Endothelial cell of umbilical vein (primary cell): Measurements from ENCODE around the gene EFHC2. TPM values are rescaled to one million over a fixed set of nuclear protein-coding genes. Genes with fewer than 3 reads are reported as not detected.

Source experiments
- BruUV-seq: library from RNA; stranded (reverse); fragments of 400-500 nt; replicated peaks from 2 replicates; lab custom pipeline; 2021; lab: Mats Ljungman, UMichigan
- CTCF ChIA-PET: fragments of 300-600, 350-600 bp; sonication (Branson Sonifier 250); formaldehyde crosslinking; loops from one replicate; lab custom pipeline; 2021; ENCODE audit warnings: antibody characterized with exemption, inconsistent platforms; lab: Charles Lee
- POLR2A ChIA-PET: fragments of 300-600, 350-600 bp; sonication (Branson Sonifier 250); formaldehyde crosslinking; loops from one replicate; lab custom pipeline; 2021; ENCODE audit warnings: antibody characterized with exemption, inconsistent platforms; lab: Charles Lee
- DNase-seq: peaks from one replicate; pipeline ENCODE4 v3.0.0-alpha.2; 2011; ENCODE audit warnings: low read depth, low spot score
- FAIRE-seq: peaks from 2 replicates; lab custom pipeline; 2011; peaks lifted over from hg19 to GRCh38; lab: Jason Lieb, UNC
- H2AFZ ChIP-seq: 2 replicates; pipeline ENCODE4 v1.6.0; 2012; ENCODE audit warnings: low read depth, low read length, control low read depth, inconsistent platforms
- H3K27ac ChIP-seq: 2 replicates; pipeline ENCODE4 v1.5.1; 2011; ENCODE audit warnings: low read depth, mild to moderate bottlenecking, control low read depth, low read length, moderate library complexity; ENCODE audit not compliant: insufficient read depth
- H3K27me3 ChIP-seq, 2 experiments: 2 replicates each; pipeline versions ENCODE4 v1.6.0 to v1.6.1; 2011; ENCODE audit warnings: low read length in 2 of 2, mixed read lengths in 1 of 2; ENCODE audit not compliant: control insufficient read depth in 2 of 2, insufficient read depth in 2 of 2
- H3K36me3 ChIP-seq, 2 experiments: 2 replicates in 1 of 2; 3 replicates in 1 of 2; pipeline ENCODE4 v1.5.1; 2011; ENCODE audit warnings: low read length in 2 of 2, mild to moderate bottlenecking in 1 of 2, moderate library complexity in 1 of 2; ENCODE audit not compliant: control insufficient read depth in 2 of 2, insufficient read depth in 2 of 2; ENCODE audit errors: extremely low read depth in 1 of 2
- H3K4me1 ChIP-seq: 3 replicates; pipeline ENCODE4 v1.5.1; 2011; ENCODE audit warnings: mild to moderate bottlenecking, low read length; ENCODE audit not compliant: control insufficient read depth, insufficient read depth; ENCODE audit errors: extremely low read depth
- H3K4me2 ChIP-seq: 2 replicates; pipeline ENCODE4 v1.6.1; 2011; ENCODE audit warnings: low read length, control low read depth, mixed read lengths; ENCODE audit not compliant: insufficient read depth
- H3K4me3 ChIP-seq, 3 experiments: fragments of 200-600 bp in 1 of 3; sonication (generic), shearing (Covaris generic) in 1 of 3; replicated peaks in 1 of 3; 2 replicates each; pipeline ENCODE4 v1.5.1; 2011 to 2016; ENCODE audit warnings: control low read depth in 3 of 3, low read length in 3 of 3, mild to moderate bottlenecking in 2 of 3, inconsistent platforms in 1 of 3, low read depth in 1 of 3, moderate library complexity in 1 of 3; ENCODE audit not compliant: insufficient read depth in 1 of 3
- H3K79me2 ChIP-seq: 2 replicates; pipeline ENCODE4 v1.6.0; 2012; ENCODE audit warnings: low read length, inconsistent platforms; ENCODE audit not compliant: control insufficient read depth, insufficient read depth
- H3K9ac ChIP-seq: replicated peaks from 2 replicates; pipeline ENCODE3; 2011; ENCODE audit warnings: low read length, control low read depth; ENCODE audit not compliant: insufficient read depth; ENCODE audit errors: extremely low read depth
- H3K9me1 ChIP-seq: replicated peaks from 3 replicates; pipeline ENCODE4 v1.6.0; 2011; ENCODE audit warnings: mild to moderate bottlenecking, low read length; ENCODE audit not compliant: control insufficient read depth, insufficient read depth; ENCODE audit errors: extremely low read depth
- H3K9me3 ChIP-seq: replicated peaks from 2 replicates; pipeline ENCODE4 v1.5.1; 2012; ENCODE audit warnings: low read length, inconsistent platforms; ENCODE audit not compliant: control insufficient read depth, insufficient read depth
- H4K20me1 ChIP-seq: replicated peaks from 2 replicates; pipeline ENCODE3; 2011; ENCODE audit warnings: mild to moderate bottlenecking, low read length; ENCODE audit not compliant: control insufficient read depth, insufficient read depth; ENCODE audit errors: extremely low read depth
- CTCF ChIP-seq, 2 donors: IDR thresholded peaks; 1 replicate in 1 of 2; 2 replicates in 1 of 2; pipeline ENCODE4 v1.5.1; 2011; ENCODE audit warnings: low read length in 2 of 2, mild to moderate bottlenecking in 2 of 2, moderate library complexity in 2 of 2, control low read depth in 1 of 2, inconsistent platforms in 1 of 2, low read depth in 1 of 2; ENCODE audit not compliant: insufficient read depth in 1 of 2; ENCODE audit errors: extremely low read depth in 1 of 2
- EZH2 ChIP-seq: IDR thresholded peaks from 2 replicates; pipeline ENCODE4 v1.6.1; 2012; ENCODE audit warnings: borderline replicate concordance, low read depth, mild to moderate bottlenecking, moderate library complexity, low read length, inconsistent platforms; ENCODE audit not compliant: severe bottlenecking
- FOS ChIP-seq: IDR thresholded peaks from 2 replicates; pipeline ENCODE4 v1.6.1; 2011; ENCODE audit warnings: mild to moderate bottlenecking, low read length, moderate library complexity, borderline replicate concordance; ENCODE audit not compliant: insufficient read depth
- GATA2 ChIP-seq: IDR thresholded peaks from 2 replicates; pipeline ENCODE4 v1.7.0; 2011; ENCODE audit warnings: low read depth, mild to moderate bottlenecking, moderate library complexity, mixed read lengths, low read length; ENCODE audit not compliant: insufficient read length, insufficient read depth
- JUN ChIP-seq: IDR thresholded peaks from 2 replicates; pipeline ENCODE4 v1.6.1; 2011; ENCODE audit warnings: borderline replicate concordance, low read depth; ENCODE audit not compliant: insufficient read length, insufficient read depth
- MAX ChIP-seq: IDR thresholded peaks from 2 replicates; pipeline ENCODE4 v1.6.1; 2011; ENCODE audit not compliant: insufficient read depth, insufficient read length
- MYC ChIP-seq: IDR thresholded peaks from one replicate; pipeline ENCODE4 v1.6.1; 2011; ENCODE audit warnings: mild to moderate bottlenecking, low read depth, low read length
- POLR2A ChIP-seq: IDR thresholded peaks from 2 replicates; pipeline ENCODE4 v1.6.1; 2012; ENCODE audit warnings: low read depth, mild to moderate bottlenecking, control low read depth, low read length
- POLR2AphosphoS5 ChIP-seq: IDR thresholded peaks from 2 replicates; pipeline ENCODE4 v1.6.1; 2012; ENCODE audit warnings: low read depth, mild to moderate bottlenecking, control low read depth, low read length, moderate library complexity; ENCODE audit not compliant: insufficient read depth
- dilution Hi-C: fragments of 300-500 bp; cut with MboI; formaldehyde crosslinking; loops from one replicate; pipeline ENCODE4 v1.15.0; 2019; ENCODE audit warnings: low sequenced_read_pairs; ENCODE audit not compliant: extremely low pct_ligation_motif_present
- intact Hi-C: fragments of 100-400 bp; cut with micrococcal nuclease; formaldehyde crosslinking; loops from one replicate; pipeline ENCODE4 v1.10.0; 2022
- polyA plus RNA-seq, 4 experiments: library from polyadenylated mRNA; depleted of rRNA in 3 of 4; stranded (reverse) in 3 of 4; unstranded in 1 of 4; fragments of >200 nt; gene quantifications; 2 replicates each; pipeline versions ENCODE4 v1.2.1 to v1.2.3, GENCODE V29; 2011 to 2012; ENCODE audit warnings: missing spikeins in 1 of 4
- total RNA-seq: library from RNA; stranded (reverse); gene quantifications from 2 replicates; pipeline ENCODE4 v1.2.3, GENCODE V29; 2021

The EFHC2 gene
- total and polyA plus RNA-seq, 2 donors (not counting 3 experiments of a cell fraction or from before 2014, with no cell fraction given), result not detected

GRCh38 chrX:44299177-44299576 lies 44.3 kb downstream of the EFHC2 start:
- Histone ChIP-seq H3K79me2 (no peaks in the 10 kb centered on the region), H3K36me3 (no peaks in the 10 kb centered on the region), H3K4me2 (no peak overlapping the region), H4K20me1 (no peaks in the 10 kb centered on the region), H3K4me3 (no peak overlapping the region), H3K4me1 (no peaks in the 10 kb centered on the region), H3K27me3 (no peaks in the 10 kb centered on the region), H3K9ac (no peak overlapping the region), H3K9me3 (no peaks in the 10 kb centered on the region), H2AFZ (no peak overlapping the region), H3K9me1 (no peaks in the 10 kb centered on the region), H3K27ac (no peak overlapping the region)
- no peak for FAIRE-seq
- no TSS peak for BruUV-seq
- ChIA-PET CTCF (no interaction called here), POLR2A (no interaction called here)
- TF ChIP-seq JUN, result no peak
- no peak for TF ChIP-seq FOS
- no peak for TF ChIP-seq GATA2
- TF ChIP-seq EZH2, result no peak
- no peak for TF ChIP-seq MAX
- TF ChIP-seq POLR2AphosphoS5, result no peak
- TF ChIP-seq POLR2A, result no peak
- no peak for TF ChIP-seq MYC
- no peak for TF ChIP-seq CTCF (IDR thresholded peaks at IDR 0.05; ENCODE audit: extremely low read depth in 1 of 2, insufficient read depth in 1 of 2, low read depth in 1 of 2, low read length in 2 of 2)
- intact Hi-C loops, result no loop called here
- dilution Hi-C loops, result no loop called here
- no peak for DNase-seq
